Lung (tissue), 12 donors: ENCODE measurements around the gene SYCE1L. TPM values are rescaled to one million over a fixed set of nuclear protein-coding genes. Genes with fewer than 3 reads are reported as not detected.

Source experiments
- ATAC-seq: fragments of 200-7000 bp; cut with Tn5 transposase; one replicate; pipeline ENCODE4 v1.9.1; 2020; ENCODE audit warnings: moderate number of reproducible peaks; ENCODE audit not compliant: insufficient read depth, low FRiP score
- DNase-seq, 3 donors: peaks; one replicate each; pipeline ENCODE4 v3.0.0-alpha.2; 2013 to 2017
- H3K27ac ChIP-seq, 2 donors: one replicate each; pipeline ENCODE4 v1.5.1; 2013; ENCODE audit warnings: mild to moderate bottlenecking in 2 of 2, moderate library complexity in 2 of 2, control low read depth in 1 of 2, inconsistent platforms in 1 of 2, low read depth in 1 of 2, low read length in 1 of 2
- H3K27me3 ChIP-seq, 3 donors: one replicate each; pipeline ENCODE4 v1.5.1; 2013; ENCODE audit warnings: low read length in 2 of 3; ENCODE audit not compliant: control insufficient read depth in 3 of 3, insufficient read depth in 3 of 3
- H3K36me3 ChIP-seq, 4 donors: one replicate each; pipeline ENCODE4 v1.5.1; 2013; ENCODE audit warnings: low read length in 4 of 4, mild to moderate bottlenecking in 1 of 4, moderate library complexity in 1 of 4; ENCODE audit not compliant: control insufficient read depth in 4 of 4, insufficient read depth in 4 of 4
- H3K4me1 ChIP-seq, 5 donors: one replicate each; pipeline ENCODE4 v1.5.1; 2013; ENCODE audit warnings: low read length in 5 of 5, mild to moderate bottlenecking in 2 of 5, moderate library complexity in 1 of 5; ENCODE audit not compliant: control insufficient read depth in 5 of 5, insufficient read depth in 5 of 5
- H3K4me3 ChIP-seq: one replicate; pipeline ENCODE4 v1.5.1; 2013; ENCODE audit warnings: mild to moderate bottlenecking, control low read depth, moderate library complexity
- H3K9ac ChIP-seq, 2 donors: one replicate each; pipeline ENCODE4 v1.5.1; 2013; ENCODE audit warnings: low read length in 2 of 2, control low read depth in 1 of 2; ENCODE audit not compliant: insufficient read depth in 1 of 2
- H3K9me3 ChIP-seq, 4 donors: one replicate each; pipeline ENCODE4 v1.5.1; 2013; ENCODE audit warnings: low read length in 3 of 4, mild to moderate bottlenecking in 1 of 4, moderate library complexity in 1 of 4; ENCODE audit not compliant: control insufficient read depth in 4 of 4, insufficient read depth in 3 of 4
- CTCF ChIP-seq: IDR thresholded peaks from 2 replicates; pipeline ENCODE4 v1.5.1; 2012; ENCODE audit warnings: mild to moderate bottlenecking; ENCODE audit errors: control extremely low read depth, extremely low read depth
- WGBS, 2 donors: extraction: QIAGEN DNeasy Blood & Tissue Kit; methylation state at CpG; one replicate each; pipeline ENCODE4 v1.1.7; 2013; 5-methylcytosine and 5-hydroxymethylcytosine counted together
- polyA plus RNA-seq, 2 donors: library from polyadenylated mRNA; stranded (reverse); fragments of 200-250 nt; gene quantifications; one replicate each; pipeline ENCODE4 v1.2.1, GENCODE V29; 2013
- total RNA-seq, 2 donors: library from RNA; depleted of rRNA in 1 of 2; stranded (reverse); fragments of >200 nt in 1 of 2; gene quantifications; one replicate each; pipeline ENCODE4 v1.2.1, GENCODE V29; 2014 to 2021
- donor health status: control.
- donor health status: control.
- donor health status: Bipolar disorder and iron deficiency.
- donor health status: healthy.
- donor health status: DM: yes; HTN: yes; CAD: no.

SYCE1L gene
- total and polyA plus RNA-seq, 4 donors: 1.4 to 6.9 (median 4.0) TPM; not detected in 1

- WGBS, 2 donors: 90 to 91% methylated on average over 4 of the region's 4 CpGs
- H3K4me1 ChIP-seq: no peaks in the 10 kb centered on the region
- H3K9ac ChIP-seq: no peak overlapping the region
- H3K9me3 ChIP-seq: no peaks in the 10 kb centered on the region
- H3K27me3 ChIP-seq: no peaks in the 10 kb centered on the region
- H3K4me3 ChIP-seq: no peak overlapping the region
- no peak overlapping the region for H3K27ac ChIP-seq
- ATAC-seq (no peak), DNase-seq (peak in 1 of 3 donors; percentile 24)
- no peaks in the 10 kb centered on the region for H3K36me3 ChIP-seq
- no peak for TF ChIP-seq CTCF
These were observed 51.2 kb downstream of the SYCE1L start for GRCh38 chr16:77250400-77250799.

Other genes starting within 250 kb of the SYCE1L start
- 10 to 100 TPM in 1 of 2 donors, 1 to 10 TPM in 1; 8.8 to 77.8 TPM for gene MON1B, start 8.2 kb upstream of the SYCE1L start, total RNA-seq
- gene MON1B, start 8.2 kb upstream of the SYCE1L start, polyA plus RNA-seq: 10 to 100 TPM; 16.2 to 31.5 TPM
- under 1 TPM in 1 of 2 donors, not detected in 1; 0.82 TPM for gene ADAMTS18, start 235.6 kb downstream of the SYCE1L start, total RNA-seq
- gene ADAMTS18, start 235.6 kb downstream of the SYCE1L start, polyA plus RNA-seq: under 1 TPM in 1 of 2 donors, not detected in 1; 0.02 TPM